Loucy (cell line): Measurements from ENCODE around the gene CACNA2D3.

Experiments
- H2AFZ ChIP-seq: fragments of 200-600 bp; sonication (generic); 2 replicates; pipeline ENCODE4 v1.6.0; 2016; ENCODE audit warnings: antibody characterized with exemption, mild to moderate bottlenecking, low read length, moderate library complexity
- H3F3A ChIP-seq: fragments of 200-600 bp; 2 replicates; pipeline ENCODE4 v1.6.0; 2016; ENCODE audit warnings: antibody characterized with exemption, low read depth, mild to moderate bottlenecking
- H3K27me3 ChIP-seq: fragments of 200-600 bp; sonication (generic); 2 replicates; pipeline ENCODE4 v1.6.1; 2014; ENCODE audit warnings: low read length, mild to moderate bottlenecking; ENCODE audit not compliant: insufficient read depth, poor library complexity, severe bottlenecking
- H3K36me3 ChIP-seq: fragments of 200-600 bp; sonication (generic); 2 replicates; pipeline ENCODE4 v1.6.1; 2016; ENCODE audit warnings: low read length; ENCODE audit not compliant: insufficient read depth
- H3K4me1 ChIP-seq: fragments of 200-600 bp; sonication (generic); 2 replicates; pipeline ENCODE4 v1.5.1; 2014; ENCODE audit warnings: low read length, mild to moderate bottlenecking; ENCODE audit not compliant: insufficient read depth, poor library complexity, severe bottlenecking
- H3K4me2 ChIP-seq: fragments of 200-600 bp; sonication (generic); 2 replicates; pipeline ENCODE4 v1.6.0; 2014; ENCODE audit warnings: antibody characterized with exemption, low read length, low read depth, mild to moderate bottlenecking; ENCODE audit not compliant: poor library complexity, severe bottlenecking
- H3K4me3 ChIP-seq: fragments of 200-600 bp; sonication (generic); 2 replicates; pipeline ENCODE4 v1.5.1; 2014; ENCODE audit warnings: low read length, mild to moderate bottlenecking, mixed read lengths; ENCODE audit not compliant: poor library complexity, severe bottlenecking
- H3K79me2 ChIP-seq: fragments of 200-600 bp; sonication (generic); 2 replicates; pipeline ENCODE4 v1.6.1; 2014; ENCODE audit warnings: low read length; ENCODE audit not compliant: insufficient read depth
- H3K9ac ChIP-seq: fragments of 200-600 bp; sonication (generic); 2 replicates; pipeline ENCODE4 v1.6.0; 2014; ENCODE audit warnings: mild to moderate bottlenecking, low read depth, low read length, moderate library complexity; ENCODE audit not compliant: poor library complexity, severe bottlenecking
- H3K9me2 ChIP-seq: fragments of 200-600 bp; sonication (generic); replicated peaks from 2 replicates; pipeline ENCODE4 v1.6.1; 2016; ENCODE audit warnings: low read depth, low read length, mixed read lengths
- H3K9me3 ChIP-seq: fragments of 200-600 bp; sonication (generic); 2 replicates; pipeline ENCODE4 v1.6.1; 2014; ENCODE audit warnings: mild to moderate bottlenecking, antibody characterized with exemption, low read length, low read depth; ENCODE audit not compliant: insufficient read depth
- H4K20me1 ChIP-seq: fragments of 200-600 bp; sonication (generic); 2 replicates; pipeline ENCODE4 v1.6.0; 2014; ENCODE audit warnings: antibody characterized with exemption, low read length, mild to moderate bottlenecking; ENCODE audit not compliant: insufficient read depth, poor library complexity, severe bottlenecking
- CTCF ChIP-seq: fragments of 200-600 bp; sonication (generic); conservative IDR thresholded peaks from 2 replicates; pipeline ENCODE4 v1.5.1; 2014; ENCODE audit warnings: mild to moderate bottlenecking, antibody characterized with exemption, low read length
- EZH2phosphoT487 ChIP-seq: fragments of 200-600 bp; IDR thresholded peaks from 2 replicates; pipeline ENCODE4 v1.6.1; 2018; ENCODE audit warnings: antibody characterized with exemption, mild to moderate bottlenecking, moderate library complexity, borderline replicate concordance

The CACNA2D3 gene

GRCh38 chr3:54681706-54682105 lies 559.4 kb downstream of the CACNA2D3 start:
- Histone ChIP-seq H3K4me3 (no peak overlapping the region), H3K36me3 (no peaks in the 10 kb centered on the region), H3F3A (no peaks in the 10 kb centered on the region), H3K4me1 (no peaks in the 10 kb centered on the region), H3K9me3 (no peaks in the 10 kb centered on the region), H4K20me1 (no peaks in the 10 kb centered on the region), H3K9ac (no peak overlapping the region), H2AFZ (no peak overlapping the region), H3K9me2 (no peaks in the 10 kb centered on the region), H3K4me2 (no peak overlapping the region), H3K27me3 (no peaks in the 10 kb centered on the region), H3K79me2 (no peaks in the 10 kb centered on the region)
- TF ChIP-seq CTCF (no peak), EZH2phosphoT487 (no peak)

- TF ChIP-seq CTCF (no peak), EZH2phosphoT487 (no peak)
- H3K9ac ChIP-seq: no peak overlapping the region
- H4K20me1 ChIP-seq: no peaks in the 10 kb centered on the region
- no peaks in the 10 kb centered on the region for H3F3A ChIP-seq
- H3K9me2 ChIP-seq: no peaks in the 10 kb centered on the region
- no peak overlapping the region for H3K4me2 ChIP-seq
- no peaks in the 10 kb centered on the region for H3K79me2 ChIP-seq
- no peak overlapping the region for H2AFZ ChIP-seq
- no peak overlapping the region for H3K4me3 ChIP-seq
- H3K4me1 ChIP-seq: no peaks in the 10 kb centered on the region
- no peaks in the 10 kb centered on the region for H3K9me3 ChIP-seq
- H3K36me3 ChIP-seq: no peaks in the 10 kb centered on the region
- no peaks in the 10 kb centered on the region for H3K27me3 ChIP-seq
Observed at GRCh38 chr3:54685213-54685612, 562.9 kb downstream of the CACNA2D3 start.

GRCh38 chr3:54691289-54691771 lies 569.0 kb downstream of the CACNA2D3 start:
- no peak for TF ChIP-seq EZH2phosphoT487
- no peaks in the 10 kb centered on the region for H3F3A ChIP-seq
- no peaks in the 10 kb centered on the region for H3K4me1 ChIP-seq
- no peak overlapping the region for H2AFZ ChIP-seq
- H3K79me2 ChIP-seq: no peaks in the 10 kb centered on the region
- H3K9me2 ChIP-seq: no peaks in the 10 kb centered on the region
- no peak overlapping the region for H3K4me3 ChIP-seq
- H3K27me3 ChIP-seq: no peaks in the 10 kb centered on the region
- no peaks in the 10 kb centered on the region for H4K20me1 ChIP-seq
- H3K9ac ChIP-seq: no peak overlapping the region
- H3K36me3 ChIP-seq: no peaks in the 10 kb centered on the region
- no peak overlapping the region for H3K4me2 ChIP-seq
- H3K9me3 ChIP-seq: no peaks in the 10 kb centered on the region

- no peaks in the 10 kb centered on the region for H3K4me1 ChIP-seq
- H3K4me2 ChIP-seq: no peak overlapping the region
- H3K9me3 ChIP-seq: no peaks in the 10 kb centered on the region
- no peaks in the 10 kb centered on the region for H3K36me3 ChIP-seq
- TF ChIP-seq CTCF (no peak), EZH2phosphoT487 (no peak)
- no peaks in the 10 kb centered on the region for H3F3A ChIP-seq
- no peaks in the 10 kb centered on the region for H3K27me3 ChIP-seq
- H3K9ac ChIP-seq: no peak overlapping the region
- no peaks in the 10 kb centered on the region for H3K9me2 ChIP-seq
- no peak overlapping the region for H2AFZ ChIP-seq
- H4K20me1 ChIP-seq: no peaks in the 10 kb centered on the region
- no peaks in the 10 kb centered on the region for H3K79me2 ChIP-seq
- no peak overlapping the region for H3K4me3 ChIP-seq
Observed at GRCh38 chr3:54696313-54696712, 574.0 kb downstream of the CACNA2D3 start.
